H1 (cell line): ENCODE measurements around the gene MAPT. TPM values are rescaled to one million over a fixed set of nuclear protein-coding genes. Genes with fewer than 3 reads are reported as not detected.

Source experiments
- CTCF ChIA-PET: fragments of 300-600 bp; sonication (Branson Sonifier 250); formaldehyde crosslinking; loops from one replicate; lab custom pipeline; 2021; ENCODE audit not compliant: partially characterized antibody; lab: Charles Lee
- POLR2A ChIA-PET: fragments of 300-600 bp; sonication (Branson Sonifier 250); formaldehyde crosslinking; loops from one replicate; lab custom pipeline; 2021; ENCODE audit warnings: inconsistent platforms; ENCODE audit not compliant: partially characterized antibody; lab: Charles Lee
- DNase-seq, 2 experiments: peaks; one replicate each; pipeline versions ENCODE4 v3.0.0 to v3.0.0-alpha.2; 2010 to 2022; ENCODE audit warnings: low spot score in 2 of 2, low read depth in 1 of 2, mixed read lengths in 1 of 2
- FAIRE-seq: peaks from 2 replicates; lab custom pipeline; 2011; peaks lifted over from hg19 to GRCh38; lab: Jason Lieb, UNC
- H2AFZ ChIP-seq: 2 replicates; pipeline ENCODE4 v1.8.1; 2012; ENCODE audit warnings: low read length, inconsistent platforms
- H2AK5ac ChIP-seq: 2 replicates; pipeline ENCODE4 v1.6.1; 2013; ENCODE audit warnings: low read depth, low read length
- H2BK120ac ChIP-seq: replicated peaks from 2 replicates; pipeline ENCODE3; 2013; ENCODE audit warnings: low read depth, low read length, inconsistent platforms
- H2BK12ac ChIP-seq: 2 replicates; pipeline ENCODE4 v1.6.1; 2013; ENCODE audit warnings: low read depth, low read length
- H2BK15ac ChIP-seq: 2 replicates; pipeline ENCODE4 v1.6.1; 2013; ENCODE audit warnings: low read length
- H2BK20ac ChIP-seq: 2 replicates; pipeline ENCODE4 v1.6.1; 2013; ENCODE audit warnings: low read length
- H2BK5ac ChIP-seq: 2 replicates; pipeline ENCODE4 v1.6.1; 2013; ENCODE audit warnings: low read depth, low read length
- H3K14ac ChIP-seq: 2 replicates; pipeline ENCODE4 v1.6.1; 2013; ENCODE audit warnings: inconsistent platforms; ENCODE audit not compliant: insufficient read length
- H3K18ac ChIP-seq: 2 replicates; pipeline ENCODE4 v1.6.1; 2013; ENCODE audit warnings: low read length; ENCODE audit errors: extremely low read depth
- H3K23ac ChIP-seq: 2 replicates; pipeline ENCODE4 v1.6.1; 2013; ENCODE audit warnings: inconsistent platforms; ENCODE audit not compliant: insufficient read length
- H3K23me2 ChIP-seq: 2 replicates; pipeline ENCODE4 v1.6.1; 2013; ENCODE audit warnings: low read depth, low read length
- H3K27ac ChIP-seq: 2 replicates; pipeline ENCODE4 v1.6.1; 2011; ENCODE audit warnings: low read depth, low read length, inconsistent platforms
- H3K27me3 ChIP-seq, 4 experiments: replicated peaks in 1 of 4; 1 replicate in 1 of 4; 2 replicates in 3 of 4; pipeline versions ENCODE4 v1.6.1 to v1.8.1; 2011 to 2013; ENCODE audit warnings: low read length in 3 of 4, mild to moderate bottlenecking in 3 of 4, inconsistent platforms in 2 of 4, mixed read lengths in 2 of 4, moderate library complexity in 1 of 4; ENCODE audit not compliant: control insufficient read depth in 3 of 4, insufficient read depth in 3 of 4; ENCODE audit errors: extremely low read depth in 1 of 4
- H3K36me3 ChIP-seq, 4 experiments: 2 replicates each; pipeline versions ENCODE4 v1.6.1 to v1.8.1; 2011 to 2013; ENCODE audit warnings: mild to moderate bottlenecking in 4 of 4, low read length in 3 of 4, moderate library complexity in 2 of 4, control low read depth in 1 of 4, inconsistent platforms in 1 of 4; ENCODE audit not compliant: insufficient read depth in 4 of 4, control insufficient read depth in 2 of 4
- H3K4ac ChIP-seq: replicated peaks from 2 replicates; pipeline ENCODE3; 2013; ENCODE audit warnings: low read length, low read depth, mixed read lengths, inconsistent platforms; ENCODE audit not compliant: insufficient read length
- H3K4me1 ChIP-seq, 4 experiments: replicated peaks in 1 of 4; 1 replicate in 1 of 4; 2 replicates in 3 of 4; pipeline versions ENCODE4 v1.6.1 to v1.8.1; 2011 to 2013; ENCODE audit warnings: low read length in 3 of 4, inconsistent platforms in 2 of 4, mixed read lengths in 1 of 4; ENCODE audit not compliant: insufficient read depth in 4 of 4, control insufficient read depth in 3 of 4
- H3K4me2 ChIP-seq, 2 experiments: 2 replicates each; pipeline versions ENCODE4 v1.6.1 to v1.8.1; 2011 to 2013; ENCODE audit warnings: low read depth in 2 of 2, low read length in 2 of 2, control low read depth in 1 of 2, inconsistent platforms in 1 of 2, mild to moderate bottlenecking in 1 of 2; ENCODE audit not compliant: insufficient read depth in 1 of 2
- H3K4me3 ChIP-seq, 4 experiments: fragments of 200-600, 300-600 bp in 1 of 4; sonication (generic), shearing (Covaris generic), sonication (Bioruptor Twin) in 1 of 4; 2 replicates each; pipeline versions ENCODE4 v1.5.1 to v1.8.1; 2011 to 2016; ENCODE audit warnings: low read length in 4 of 4, low read depth in 3 of 4, control low read depth in 2 of 4, inconsistent platforms in 2 of 4, mild to moderate bottlenecking in 2 of 4, mixed read lengths in 1 of 4, moderate library complexity in 1 of 4; ENCODE audit not compliant: insufficient read depth in 2 of 4; ENCODE audit errors: extremely low read depth in 1 of 4
- H3K56ac ChIP-seq: replicated peaks from 2 replicates; pipeline ENCODE3; 2013; ENCODE audit warnings: low read depth, mild to moderate bottlenecking, mixed read lengths, low read length, inconsistent platforms; ENCODE audit not compliant: insufficient read length
- H3K79me1 ChIP-seq: 2 replicates; pipeline ENCODE4 v1.6.1; 2013; ENCODE audit warnings: low read depth, low read length, control low read depth
- H3K79me2 ChIP-seq, 2 experiments: 2 replicates each; pipeline versions ENCODE4 v1.6.1 to v1.8.1; 2012 to 2013; ENCODE audit warnings: low read length in 2 of 2, mild to moderate bottlenecking in 2 of 2, inconsistent platforms in 1 of 2; ENCODE audit not compliant: insufficient read depth in 2 of 2, control insufficient read depth in 1 of 2
- H3K9ac ChIP-seq, 4 experiments: replicated peaks in 1 of 4; 1 replicate in 1 of 4; 2 replicates in 3 of 4; pipeline versions ENCODE4 v1.6.1 to v1.8.1; 2011 to 2013; ENCODE audit warnings: low read depth in 3 of 4, low read length in 3 of 4, control low read depth in 2 of 4, mild to moderate bottlenecking in 2 of 4, moderate library complexity in 2 of 4, inconsistent platforms in 1 of 4; ENCODE audit errors: extremely low read depth in 1 of 4
- H3K9me3 ChIP-seq, 2 experiments: 2 replicates each; pipeline versions ENCODE4 v1.6.1 to v1.8.1; 2012 to 2013; ENCODE audit warnings: mild to moderate bottlenecking in 2 of 2, moderate library complexity in 2 of 2, control low read depth in 1 of 2, inconsistent platforms in 1 of 2, low read depth in 1 of 2, low read length in 1 of 2, mixed read lengths in 1 of 2; ENCODE audit not compliant: insufficient read depth in 2 of 2
- H4K20me1 ChIP-seq, 2 experiments: replicated peaks in 1 of 2; 2 replicates each; pipeline versions ENCODE3 to v1.8.1; 2011 to 2013; ENCODE audit warnings: inconsistent platforms in 2 of 2, low read length in 2 of 2, mild to moderate bottlenecking in 1 of 2; ENCODE audit not compliant: insufficient read depth in 2 of 2, control insufficient read depth in 1 of 2
- H4K5ac ChIP-seq: 2 replicates; pipeline ENCODE4 v1.6.1; 2013; ENCODE audit warnings: low read length, low read depth, mixed read lengths, inconsistent platforms; ENCODE audit not compliant: insufficient read length
- H4K8ac ChIP-seq: 2 replicates; pipeline ENCODE4 v1.8.0; 2013; ENCODE audit warnings: mild to moderate bottlenecking, moderate library complexity, low read length, inconsistent platforms; ENCODE audit not compliant: insufficient read depth; ENCODE audit errors: extremely low read depth
- H4K91ac ChIP-seq: replicated peaks from 2 replicates; pipeline ENCODE3; 2013; ENCODE audit warnings: low read length, mixed read lengths, inconsistent platforms; ENCODE audit not compliant: insufficient read length
- BCL11A ChIP-seq, 2 experiments: IDR thresholded peaks; one replicate each; pipeline ENCODE4 v1.6.1; 2011; ENCODE audit warnings: low read depth in 2 of 2, low read length in 2 of 2, mild to moderate bottlenecking in 2 of 2
- CBX5 ChIP-seq: fragments of 300-800, 300-1000 bp; sonication (generic); IDR thresholded peaks from 2 replicates; pipeline ENCODE4 v1.7.1; 2016; ENCODE audit warnings: antibody characterized with exemption, low read length, low read depth
- CHD1 ChIP-seq: IDR thresholded peaks from 2 replicates; pipeline ENCODE4 v1.6.1; 2012; ENCODE audit warnings: low read depth, low read length, improper control_type of control experiment
- CHD2 ChIP-seq: IDR thresholded peaks from 2 replicates; pipeline ENCODE4 v1.6.1; 2012; ENCODE audit warnings: low read length, improper control_type of control experiment
- CTBP2 ChIP-seq: IDR thresholded peaks from 2 replicates; pipeline ENCODE4 v1.7.0; 2011; ENCODE audit warnings: borderline replicate concordance, mild to moderate bottlenecking, moderate library complexity, mixed read lengths, low read length; ENCODE audit not compliant: insufficient read depth, insufficient read length
- FOSL1 ChIP-seq: IDR thresholded peaks from 2 replicates; pipeline ENCODE4 v1.6.1; 2011; ENCODE audit warnings: mild to moderate bottlenecking, low read depth, low read length, moderate library complexity; ENCODE audit not compliant: insufficient read depth
- GABPA ChIP-seq: IDR thresholded peaks from 2 replicates; pipeline ENCODE4 v1.6.1; 2011; ENCODE audit warnings: mild to moderate bottlenecking, low read length, moderate library complexity, borderline replicate concordance; ENCODE audit not compliant: insufficient read depth
- HDAC6 ChIP-seq: IDR thresholded peaks from one replicate; pipeline ENCODE4 v1.7.1; 2012; ENCODE audit warnings: low read depth, mild to moderate bottlenecking, inconsistent platforms, low read length, moderate library complexity
- JUN ChIP-seq: IDR thresholded peaks from 2 replicates; pipeline ENCODE4 v1.6.1; 2011; ENCODE audit warnings: low read depth, mild to moderate bottlenecking, improper control_type of control experiment, low read length
- JUND ChIP-seq: IDR thresholded peaks from 2 replicates; pipeline ENCODE4 v1.6.1; 2011; ENCODE audit warnings: mild to moderate bottlenecking, improper control_type of control experiment, low read length
- KDM5A ChIP-seq: fragments of 200-600 bp; IDR thresholded peaks from 2 replicates; pipeline ENCODE4 v1.7.1; 2012; ENCODE audit warnings: mild to moderate bottlenecking, low read length, inconsistent platforms, mixed read lengths
- NANOG ChIP-seq: IDR thresholded peaks from 2 replicates; pipeline ENCODE4 v1.6.1; 2011; ENCODE audit warnings: low read length, low read depth, mild to moderate bottlenecking, inconsistent platforms; ENCODE audit not compliant: insufficient read depth, poor library complexity, severe bottlenecking
- YY1 ChIP-seq: IDR thresholded peaks from 2 replicates; pipeline ENCODE4 v1.6.1; 2011; ENCODE audit warnings: low read depth, mild to moderate bottlenecking, low read length
- WGBS, 2 experiments: shearing (Covaris generic) in 1 of 2; methylation state at CpG; one replicate each; pipeline versions ENCODE4 v1.1.6 to v1.1.7; 2013 to 2015; ENCODE audit warnings: low lambda C conversion rate in 2 of 2, mixed read lengths in 2 of 2, inconsistent platforms in 1 of 2, low coverage in 1 of 2, missing lambda C conversion rate in 1 of 2; ENCODE audit not compliant: insufficient replicate concordance in 2 of 2, insufficient coverage in 1 of 2, insufficient read length in 1 of 2; ENCODE audit errors: extremely low coverage in 1 of 2, missing lambda C conversion rate in 1 of 2; 5-methylcytosine and 5-hydroxymethylcytosine counted together
- polyA plus RNA-seq, 7 experiments: library from polyadenylated mRNA; depleted of rRNA in 3 of 7; stranded (reverse) in 5 of 7; unstranded in 2 of 7; fragments of >200 nt in 5 of 7; fragments of 200-250 nt in 2 of 7; gene quantifications; 1 replicate in 5 of 7; 2 replicates in 1 of 7; 4 replicates in 1 of 7; pipeline versions ENCODE4 v1.2.1 to v1.2.3, GENCODE V29; 2011 to 2013; ENCODE audit warnings: missing spikeins in 2 of 7, mixed read lengths in 2 of 7
- total RNA-seq: library from RNA; stranded (reverse); fragmentation: NEBNext Ultra II Directional; extraction: Animal tissue kit (Norgen Biotek cat#: 25700); gene quantifications from 2 replicates; pipeline ENCODE4 v1.2.1, GENCODE V29; 2021

MAPT gene
- total and polyA plus RNA-seq, 2 of the 8 experiments (the other 6 are each of a cell fraction or from before 2014, with no cell fraction given), result 0.54 to 1.7 TPM

- Histone ChIP-seq H3K27me3 (peaks cover 0 to 4% (median 0%) of the 10 kb centered on the region in 4 experiments; a peak in 2 of 7 replicates), H3K23me2 (no peaks in the 10 kb centered on the region), H3K79me1 (no peaks in the 10 kb centered on the region), H3K4me3 (no peak overlapping the region), H3K18ac (no peak overlapping the region), H3K27ac (no peak overlapping the region), H3K23ac (no peak overlapping the region), H2BK5ac (no peak overlapping the region), H3K79me2 (no peaks in the 10 kb centered on the region), H3K4me1 (0 out of 7 replicates have a peak, but pooled peaks cover 0 to 3% (median 0%) of the 10 kb centered on the region in 4 experiments), H3K56ac (no peak overlapping the region), H2BK12ac (no peak overlapping the region), H2BK15ac (no peak overlapping the region), H4K8ac (no peak overlapping the region), H3K9ac (no peak overlapping the region), H2AK5ac (no peak overlapping the region), H2BK20ac (no peak overlapping the region), H2AFZ (no peak overlapping the region), H4K5ac (no peak overlapping the region), H3K36me3 (no peaks in the 10 kb centered on the region), H3K9me3 (no peaks in the 10 kb centered on the region), H4K91ac (no peak overlapping the region), H3K14ac (no peak overlapping the region), H3K4ac (no peak overlapping the region), H4K20me1 (peaks cover 0 to 2% of the 10 kb centered on the region in 2 experiments), H3K4me2 (no peak overlapping the region), H2BK120ac (no peak overlapping the region)
- ChIA-PET CTCF (interaction anchor here (0.6 to 8.1 kb wide), 17 partner anchors 9 to 209 kb away, joined by 3 to 137 read pairs (median 5); partner anchors contain the start of gene CRHR1), POLR2A (no interaction called here)
- FAIRE-seq (no peak), DNase-seq (no peak)
- 91% methylated on average over 15 of the region's 15 CpGs; no CpG with 5 or more reads in 1 of the 2 experiments for WGBS, 2 experiments
- TF ChIP-seq YY1 (no peak), JUND (no peak), BCL11A (IDR thresholded peaks at IDR 0.05; ENCODE audit: low read depth in 2 of 2, low read length in 2 of 2) (no peak), JUN (no peak), CBX5 (no peak), CHD2 (no peak), HDAC6 (no peak), GABPA (no peak), CHD1 (no peak), CTBP2 (no peak), NANOG (no peak), FOSL1 (no peak), KDM5A (no peak)
Observed at GRCh38 chr17:45848868-45849535, 45.4 kb upstream of the MAPT start.
